ENCODE data around the gene PHF20. TPM values are rescaled to one million over a fixed set of nuclear protein-coding genes. Genes with fewer than 3 reads are reported as not detected.
"Not testable (repeated sequence)": the region's sequence is repeated elsewhere in the genome, so short reads cannot be mapped to it uniquely, and the experiment has no call there.

PHF20 gene
- polyA plus RNA-seq, 3 donors: 54.7 to 78.2 (median 73.6) TPM

- no peak overlapping the region for H2AFZ ChIP-seq (ENCODE audit: insufficient read depth, low read depth, low read length, poor library complexity, severe bottlenecking)
- no peaks in the 10 kb centered on the region for H4K20me1 ChIP-seq (ENCODE audit: insufficient read depth, low read length)
- no peak overlapping the region for H3K27ac ChIP-seq (ENCODE audit: low read depth in 1 of 2, low read length in 2 of 2)
- no peaks in the 10 kb centered on the region for H3K36me3 ChIP-seq (replicated peaks in 1 of 2; ENCODE audit: control insufficient read depth in 1 of 2, insufficient read depth in 2 of 2, low read length in 2 of 2)
- Mint-ChIP-seq H3K36me3 (peaks cover 0 to 1% of the 10 kb centered on the region in 2 donors), H3K27me3 (ENCODE audit: low read depth in 3 of 3) (peaks cover 0 to 2% (median 1%) of the 10 kb centered on the region in 3 donors), H3K4me3 (no peak overlapping the region), H3K4me1 (peaks cover 7% of the 10 kb centered on the region), H3K9me3 (no peaks in the 10 kb centered on the region), H3K27ac (no peak overlapping the region)
- peaks cover 8% of the 10 kb centered on the region in 2 donors for H3K4me1 ChIP-seq (ENCODE audit: control insufficient read depth in 1 of 2, insufficient read depth in 2 of 2, low read length in 2 of 2)
- whole genome bisulfite sequencing (ENCODE audit: insufficient coverage): 93% methylated on average over 2 of the region's 3 CpGs
- intact Hi-C loops (cut with micrococcal nuclease): no loop called here
- no peaks in the 10 kb centered on the region for H3K79me2 ChIP-seq (ENCODE audit: insufficient read depth, low read length)
- TF ChIP-seq CTCF (IDR thresholded peaks at IDR 0.05): no peak
- no peaks in the 10 kb centered on the region for H3K9me3 ChIP-seq (replicated peaks in 1 of 2; ENCODE audit: control insufficient read depth in 1 of 2, insufficient read depth in 1 of 2, low read length in 2 of 2)
- no peaks in the 10 kb centered on the region for H3K27me3 ChIP-seq (ENCODE audit: control insufficient read depth in 2 of 2, insufficient read depth in 2 of 2, low read length in 2 of 2)
- H3K4me3 ChIP-seq (replicated peaks in 1 of 3; ENCODE audit: low read depth in 2 of 3, low read length in 3 of 3): no peak overlapping the region
- no peak for DNase-seq
- no peak overlapping the region for H3K4me2 ChIP-seq (replicated peaks; ENCODE audit: extremely low read depth, low read length, poor library complexity, severe bottlenecking)
- H3K9ac ChIP-seq (ENCODE audit: insufficient read depth, low read length, poor library complexity, severe bottlenecking): no peak overlapping the region
These were observed 9.4 kb upstream of the PHF20 start for GRCh38 chr20:35762461-35762860.

GRCh38 chr20:35764936-35765335, 6.9 kb upstream of the PHF20 start:
- DNase-seq; H3K36me3 Mint-ChIP-seq; H3K9me3 Mint-ChIP-seq; H2AFZ ChIP-seq (ENCODE audit: insufficient read depth, low read depth, low read length, poor library complexity, severe bottlenecking); H3K27ac Mint-ChIP-seq; H3K9me3 ChIP-seq (replicated peaks in 1 of 2; ENCODE audit: control insufficient read depth in 1 of 2, insufficient read depth in 1 of 2, low read length in 2 of 2); H3K27ac ChIP-seq (ENCODE audit: low read depth in 1 of 2, low read length in 2 of 2); H3K79me2 ChIP-seq (ENCODE audit: insufficient read depth, low read length); H3K4me2 ChIP-seq (replicated peaks; ENCODE audit: extremely low read depth, low read length, poor library complexity, severe bottlenecking); H3K4me3 ChIP-seq (replicated peaks in 1 of 3; ENCODE audit: low read depth in 2 of 3, low read length in 3 of 3); H4K20me1 ChIP-seq (ENCODE audit: insufficient read depth, low read length); H3K9ac ChIP-seq (ENCODE audit: insufficient read depth, low read length, poor library complexity, severe bottlenecking); H3K27me3 Mint-ChIP-seq (ENCODE audit: low read depth in 3 of 3); intact Hi-C loops (cut with micrococcal nuclease); H3K36me3 ChIP-seq (replicated peaks in 1 of 2; ENCODE audit: control insufficient read depth in 1 of 2, insufficient read depth in 2 of 2, low read length in 2 of 2); H3K4me3 Mint-ChIP-seq; H3K27me3 ChIP-seq (ENCODE audit: control insufficient read depth in 2 of 2, insufficient read depth in 2 of 2, low read length in 2 of 2): not testable (repeated sequence)
- peaks cover 32 to 33% of the 10 kb centered on the region in 2 donors for H3K4me1 ChIP-seq (ENCODE audit: control insufficient read depth in 1 of 2, insufficient read depth in 2 of 2, low read length in 2 of 2)
- H3K4me1 Mint-ChIP-seq: peaks cover 29% of the 10 kb centered on the region
- 100% methylated on average over 1 of the region's 2 CpGs for WGBS (ENCODE audit: insufficient coverage)
